Ishikawa (cell line): Measurements from ENCODE around the gene ERG.

Experiments used
- CEBPB ChIP-seq: IDR thresholded peaks from 2 replicates; pipeline ENCODE4 v1.6.1; 2012
- EGR1 ChIP-seq: IDR thresholded peaks from 2 replicates; pipeline ENCODE4 v1.6.1; 2012
- EP300 ChIP-seq: IDR thresholded peaks from 2 replicates; pipeline ENCODE4 v1.6.1; 2012; ENCODE audit warnings: borderline replicate concordance
- NFIC ChIP-seq: IDR thresholded peaks from 2 replicates; pipeline ENCODE4 v1.6.1; 2012
- RAD21 ChIP-seq: IDR thresholded peaks from 2 replicates; pipeline ENCODE4 v1.6.1; 2012; ENCODE audit warnings: low read depth
- TAF1 ChIP-seq: IDR thresholded peaks from 2 replicates; pipeline ENCODE4 v1.6.1; 2012; ENCODE audit warnings: low read depth, mild to moderate bottlenecking
- YY1 ChIP-seq: IDR thresholded peaks from 2 replicates; pipeline ENCODE4 v1.6.1; 2012; ENCODE audit warnings: low read depth

- TF ChIP-seq EP300 = no peak
- no peak for TF ChIP-seq NFIC
- no peak for TF ChIP-seq YY1
- TF ChIP-seq CEBPB = no peak
- no peak for TF ChIP-seq RAD21
- no peak for TF ChIP-seq TAF1
- TF ChIP-seq EGR1 = no peak
Observed at GRCh38 chr21:38356883-38357625, 141.2 kb downstream of the ERG start.
